Measurements from ENCODE around the gene DNM3. TPM values are rescaled to one million over a fixed set of nuclear protein-coding genes. Genes with fewer than 3 reads are reported as not detected.

DNM3 gene
- total RNA-seq, 1 donor from 2014 or later = 1.8 TPM

DNA sequence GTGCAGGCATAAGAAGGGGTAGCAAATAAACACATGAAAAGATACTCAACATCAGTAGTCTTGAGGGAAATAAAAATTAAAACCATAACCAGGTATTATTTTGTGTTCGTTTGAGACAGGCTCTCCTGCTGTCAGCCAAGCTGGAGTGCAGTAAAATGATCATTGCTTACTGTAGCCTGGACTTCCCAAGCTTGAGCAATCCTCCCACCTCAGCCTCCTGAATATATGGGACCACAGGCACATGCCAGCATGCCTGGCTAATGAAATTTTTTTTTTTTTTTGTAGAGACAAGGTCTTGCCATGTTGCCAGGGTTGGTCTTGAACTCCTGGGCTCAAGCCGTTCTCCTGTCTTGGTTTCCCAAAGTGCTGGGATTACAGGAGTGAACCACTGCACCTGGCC, 108.0 kb downstream of the DNM3 start:
- TF ChIP-seq, protein P1, sequence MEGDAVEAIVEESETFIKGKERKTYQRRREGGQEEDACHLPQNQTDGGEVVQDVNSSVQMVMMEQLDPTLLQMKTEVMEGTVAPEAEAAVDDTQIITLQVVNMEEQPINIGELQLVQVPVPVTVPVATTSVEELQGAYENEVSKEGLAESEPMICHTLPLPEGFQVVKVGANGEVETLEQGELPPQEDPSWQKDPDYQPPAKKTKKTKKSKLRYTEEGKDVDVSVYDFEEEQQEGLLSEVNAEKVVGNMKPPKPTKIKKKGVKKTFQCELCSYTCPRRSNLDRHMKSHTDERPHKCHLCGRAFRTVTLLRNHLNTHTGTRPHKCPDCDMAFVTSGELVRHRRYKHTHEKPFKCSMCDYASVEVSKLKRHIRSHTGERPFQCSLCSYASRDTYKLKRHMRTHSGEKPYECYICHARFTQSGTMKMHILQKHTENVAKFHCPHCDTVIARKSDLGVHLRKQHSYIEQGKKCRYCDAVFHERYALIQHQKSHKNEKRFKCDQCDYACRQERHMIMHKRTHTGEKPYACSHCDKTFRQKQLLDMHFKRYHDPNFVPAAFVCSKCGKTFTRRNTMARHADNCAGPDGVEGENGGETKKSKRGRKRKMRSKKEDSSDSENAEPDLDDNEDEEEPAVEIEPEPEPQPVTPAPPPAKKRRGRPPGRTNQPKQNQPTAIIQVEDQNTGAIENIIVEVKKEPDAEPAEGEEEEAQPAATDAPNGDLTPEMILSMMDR (conservative IDR thresholded peaks at IDR 0.05; ENCODE audit: low read depth, low read length) = no peak
- DNase-seq (ENCODE audit: low read depth) = no peak
- no peak overlapping the region for H3K4me3 ChIP-seq (ENCODE audit: low read depth, low read length)

DNA sequence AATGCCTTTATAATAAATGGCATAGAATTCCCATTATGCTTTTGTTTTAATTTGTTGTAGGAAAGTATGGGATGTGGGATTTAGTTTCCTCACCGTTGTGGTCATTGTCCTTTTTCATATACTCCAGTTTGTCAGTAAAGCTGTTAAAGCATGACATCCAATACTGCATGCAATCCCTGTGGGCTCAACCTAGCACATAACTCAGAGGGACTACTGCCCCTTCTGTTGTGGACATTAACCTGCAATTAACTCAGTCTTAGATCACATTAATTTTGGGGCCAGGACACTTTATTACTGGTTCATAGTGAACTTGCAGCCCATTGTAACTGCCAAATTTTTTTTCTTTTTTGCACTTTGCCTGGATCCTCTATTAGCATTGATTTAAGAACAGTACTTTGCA, 112.5 kb downstream of the DNM3 start:
- DNase-seq (ENCODE audit: low read depth) = no peak
- H3K4me3 ChIP-seq (ENCODE audit: low read depth, low read length) = no peak overlapping the region
- TF ChIP-seq, protein P1 (conservative IDR thresholded peaks at IDR 0.05; ENCODE audit: low read depth, low read length) = no peak

DNA sequence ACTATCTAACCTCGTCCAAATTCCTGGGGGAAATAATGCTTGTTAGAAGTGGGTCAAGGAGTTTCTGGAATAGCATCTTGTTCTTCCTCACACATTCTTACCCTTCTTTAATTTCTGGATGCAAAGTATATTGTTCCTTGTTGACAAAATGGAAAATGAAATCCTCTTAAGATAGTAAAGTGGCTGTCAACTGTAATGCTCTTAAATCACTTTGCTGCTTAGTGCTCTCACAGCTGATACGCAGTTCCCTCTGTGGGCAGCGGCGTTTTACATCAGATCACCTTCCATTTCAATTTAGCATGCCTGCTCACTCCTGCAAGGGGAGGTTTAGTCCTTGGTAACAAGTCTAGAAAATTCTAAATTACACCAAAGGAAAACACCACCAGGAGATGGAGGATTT, 113.1 kb downstream of the DNM3 start:
- no peak for DNase-seq (ENCODE audit: low read depth)
- H3K4me3 ChIP-seq (ENCODE audit: low read depth, low read length) = no peak overlapping the region
- TF ChIP-seq, protein P1 (conservative IDR thresholded peaks at IDR 0.05; ENCODE audit: low read depth, low read length) = no peak

DNA sequence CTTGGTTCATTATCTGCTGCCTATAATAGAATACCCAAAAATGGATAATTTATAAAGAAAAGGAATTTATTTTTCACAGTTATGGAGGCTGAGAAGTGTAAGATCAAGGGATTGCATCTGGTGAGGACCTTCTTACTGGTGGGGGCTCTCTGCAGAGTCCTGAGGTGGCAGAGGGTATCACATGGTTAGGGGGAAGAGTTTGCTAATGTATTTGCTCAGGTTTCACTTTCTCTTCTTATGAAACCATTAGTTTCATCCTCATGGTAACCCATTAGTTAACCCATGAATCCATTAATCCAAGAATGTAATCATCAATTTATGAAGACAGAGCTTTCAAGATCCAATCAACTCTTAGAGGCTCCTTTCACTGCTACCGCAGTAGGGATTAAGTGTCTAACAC, 120.6 kb downstream of the DNM3 start:
- H3K4me3 ChIP-seq (ENCODE audit: low read depth, low read length) = no peak overlapping the region
- TF ChIP-seq, protein P1 (conservative IDR thresholded peaks at IDR 0.05; ENCODE audit: low read depth, low read length) = no peak
- no peak for DNase-seq (ENCODE audit: low read depth)

DNA sequence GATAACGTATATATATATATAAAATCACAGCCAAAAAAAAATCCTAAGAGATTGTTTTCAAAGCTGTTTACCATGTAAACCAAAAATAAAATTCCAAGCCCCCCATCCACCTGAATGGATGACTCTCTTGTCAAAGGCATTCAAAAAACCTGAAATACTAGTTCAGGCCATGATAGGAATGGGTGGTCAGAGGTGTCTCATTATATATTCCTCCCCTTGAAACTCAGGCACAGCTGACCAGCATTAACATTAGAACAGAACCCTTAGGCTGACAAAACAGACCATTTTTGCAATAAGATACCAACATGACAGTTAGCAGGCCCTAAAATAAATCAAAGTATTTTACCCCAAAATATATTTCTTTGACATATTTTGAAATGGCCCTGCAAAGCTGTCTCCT, 122.5 kb downstream of the DNM3 start:
- no peak for DNase-seq (ENCODE audit: low read depth)
- no peak overlapping the region for H3K4me3 ChIP-seq (ENCODE audit: low read depth, low read length)
- TF ChIP-seq, protein P1 (conservative IDR thresholded peaks at IDR 0.05; ENCODE audit: low read depth, low read length) = no peak

DNA sequence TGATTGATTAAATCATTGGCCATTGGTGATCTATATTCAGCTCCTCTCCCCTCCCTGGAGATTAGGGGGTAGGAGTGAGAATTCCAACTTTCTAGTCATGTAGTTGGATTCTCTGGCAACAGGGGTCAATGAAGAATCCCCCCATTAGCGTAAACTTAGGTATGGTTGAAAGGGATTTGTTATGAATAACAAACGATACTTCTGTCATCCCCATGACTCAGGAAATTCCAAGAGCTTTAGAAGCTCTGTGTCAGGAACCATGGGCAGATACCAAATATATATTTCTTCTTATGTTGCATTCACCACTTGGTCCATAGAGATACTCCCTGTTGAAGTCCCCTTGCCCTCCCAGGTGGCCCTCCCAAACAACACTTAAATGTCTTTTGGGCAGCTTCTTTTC, 124.5 kb downstream of the DNM3 start:
- TF ChIP-seq, protein P1 (conservative IDR thresholded peaks at IDR 0.05; ENCODE audit: low read depth, low read length) = no peak

DNA sequence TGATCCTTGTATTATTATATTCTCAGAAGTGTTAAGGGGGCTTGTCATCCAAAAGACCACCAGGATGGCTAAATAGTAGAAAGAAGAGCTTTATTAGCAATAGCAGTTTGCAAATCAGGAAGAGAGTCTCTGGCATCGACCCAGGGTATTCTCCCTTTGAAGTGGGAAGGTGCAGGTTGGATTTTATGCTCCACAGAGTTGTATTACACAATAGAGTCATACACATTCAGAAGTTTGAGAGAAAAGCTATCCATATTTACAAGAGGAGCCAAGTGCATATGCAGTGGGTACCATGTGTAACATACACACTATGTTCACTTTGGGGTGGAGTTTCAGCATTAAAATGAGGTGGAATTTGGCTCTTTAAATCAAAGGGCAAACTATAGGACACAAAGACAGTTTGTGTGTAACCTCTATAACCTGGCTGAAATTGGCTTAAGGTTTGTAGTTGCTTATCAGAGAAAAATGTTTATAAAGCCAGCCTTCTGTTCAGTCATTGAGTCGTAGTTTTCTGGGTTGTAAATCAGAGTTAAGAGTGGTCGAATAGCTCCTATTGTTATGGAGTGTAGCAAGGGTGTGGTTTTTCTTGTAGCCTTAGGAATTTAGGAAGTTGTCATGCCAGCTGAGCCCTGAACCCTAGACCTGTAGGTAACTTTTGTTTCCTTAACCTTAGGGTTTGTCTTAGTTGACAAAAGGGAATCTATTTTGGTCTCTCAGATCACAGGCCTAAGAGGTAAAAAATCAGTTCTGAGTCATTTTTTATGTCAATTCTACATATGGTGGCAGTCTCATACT, 125.3 kb downstream of the DNM3 start:
- DNase-seq (ENCODE audit: low read depth) = peak; percentile 25
- TF ChIP-seq, protein P1 (conservative IDR thresholded peaks at IDR 0.05; ENCODE audit: low read depth, low read length) = no peak
- no peak overlapping the region for H3K4me3 ChIP-seq (ENCODE audit: low read depth, low read length)

More for the DNA sequence above, 124.5 kb downstream of the DNM3 start:
- no peak overlapping the region for H3K4me3 ChIP-seq (ENCODE audit: low read depth, low read length)
- DNase-seq (ENCODE audit: low read depth) = no peak

Measured in epithelial cell of proximal tubule (primary cell).